GM19324 (cell line): ENCODE results near the gene DAGLA.
A peak's percentile ranks its signal among the peaks of the same experiment; 100 is the strongest.

Source experiments
- ATAC-seq: cut with Tn5 transposase; IDR thresholded peaks from one replicate; pipeline ENCODE4 v1.9.1; 2021; ENCODE audit warnings: mild to moderate bottlenecking, moderate library complexity; ENCODE audit not compliant: unreplicated experiment, low FRiP score

The DAGLA gene

GRCh38 chr11:61690706-61691379 is 10.7 kb downstream of the DAGLA start:
- no peak for ATAC-seq

GRCh38 chr11:61691380-61692156 is 11.4 kb downstream of the DAGLA start:
- no peak for ATAC-seq

DNA sequence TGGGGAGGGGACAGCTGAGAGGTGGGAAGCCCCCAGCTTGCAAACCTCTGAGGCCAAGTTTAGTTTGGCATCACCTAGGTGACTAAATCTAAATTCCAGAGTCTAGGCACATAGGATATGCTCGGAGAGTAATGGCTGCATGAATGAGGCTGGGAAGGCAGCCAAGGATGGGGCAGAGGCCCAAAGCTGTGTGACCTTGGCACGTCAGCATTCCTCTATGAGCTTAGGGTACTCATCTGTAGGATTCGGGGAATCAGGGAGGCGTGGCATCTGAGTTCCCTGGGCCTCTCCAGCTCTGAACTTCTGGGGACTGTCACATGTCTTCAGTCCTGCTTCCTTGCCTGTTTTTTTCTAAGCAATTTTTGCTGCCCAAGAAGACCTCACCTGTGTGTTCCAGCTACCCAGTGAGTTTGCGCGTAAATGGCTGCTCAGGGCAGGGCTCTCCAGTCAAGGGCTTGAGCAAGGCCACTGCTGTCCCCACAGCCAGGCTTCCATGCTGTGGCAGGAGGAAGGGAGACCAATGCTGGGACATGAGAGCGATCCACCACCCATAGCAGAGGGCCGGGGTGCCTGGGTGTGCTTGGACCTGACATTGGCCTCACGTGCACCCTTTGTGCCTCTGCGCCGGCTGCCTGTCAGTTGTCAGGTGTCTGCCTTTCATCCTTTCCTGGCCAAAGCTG is 13.9 kb downstream of the DAGLA start:
- no peak for ATAC-seq

DNA sequence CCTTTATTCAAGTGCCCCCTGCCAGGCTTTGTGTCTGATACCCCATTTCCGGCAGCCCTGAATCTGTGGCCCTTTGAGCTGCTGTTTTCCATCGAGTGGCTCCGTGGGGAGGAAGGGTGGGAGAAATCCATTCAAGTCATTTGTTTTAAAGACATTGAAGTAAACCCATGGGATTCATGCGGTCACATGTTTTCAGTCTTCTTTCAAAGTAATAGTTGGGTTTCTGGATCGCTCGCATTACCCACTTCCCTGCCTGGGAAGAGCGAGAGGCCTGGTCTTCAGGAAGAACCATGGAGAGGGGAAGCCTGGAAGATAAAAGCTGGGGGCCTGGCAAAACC is 14.4 kb downstream of the DAGLA start:
- no peak for ATAC-seq

DNA sequence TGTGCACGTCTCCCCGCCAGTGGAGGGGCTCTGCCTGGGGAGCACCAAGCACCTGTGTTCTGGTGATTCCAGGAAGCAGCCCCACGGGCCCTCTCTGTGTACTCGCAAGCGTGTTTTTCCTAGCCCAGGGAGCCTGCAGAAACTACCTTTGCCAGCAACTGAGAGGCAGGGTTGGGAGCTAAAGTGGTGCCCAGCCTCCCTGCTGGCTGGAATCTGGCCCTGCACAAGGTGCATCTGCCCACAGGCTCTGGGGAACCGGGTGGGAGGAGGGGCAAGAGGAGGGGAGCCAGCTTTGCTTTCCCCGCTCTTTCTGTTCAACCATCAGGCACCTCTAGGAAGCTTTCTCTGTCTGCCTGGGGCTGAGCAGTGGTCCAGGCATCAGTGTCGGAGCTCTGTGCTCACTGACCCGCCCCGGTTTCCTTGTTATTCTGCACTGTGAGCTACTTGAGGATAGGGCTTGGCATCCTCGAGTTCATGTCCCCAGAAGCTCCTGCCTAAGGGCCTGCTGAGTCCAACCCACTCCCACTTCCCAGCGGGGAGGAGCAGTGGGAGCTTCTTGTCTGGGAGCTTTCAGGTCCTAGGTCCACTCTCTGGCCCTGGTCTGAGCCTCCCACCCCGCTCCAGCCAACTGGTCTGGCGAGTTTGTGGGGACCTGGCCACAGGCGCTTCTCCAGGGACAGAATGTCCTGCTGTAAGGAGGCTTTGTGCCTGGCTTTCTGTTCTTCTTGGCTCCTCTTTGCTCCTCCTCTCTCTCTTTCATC is 14.9 kb downstream of the DAGLA start:
- no peak for ATAC-seq

DNA sequence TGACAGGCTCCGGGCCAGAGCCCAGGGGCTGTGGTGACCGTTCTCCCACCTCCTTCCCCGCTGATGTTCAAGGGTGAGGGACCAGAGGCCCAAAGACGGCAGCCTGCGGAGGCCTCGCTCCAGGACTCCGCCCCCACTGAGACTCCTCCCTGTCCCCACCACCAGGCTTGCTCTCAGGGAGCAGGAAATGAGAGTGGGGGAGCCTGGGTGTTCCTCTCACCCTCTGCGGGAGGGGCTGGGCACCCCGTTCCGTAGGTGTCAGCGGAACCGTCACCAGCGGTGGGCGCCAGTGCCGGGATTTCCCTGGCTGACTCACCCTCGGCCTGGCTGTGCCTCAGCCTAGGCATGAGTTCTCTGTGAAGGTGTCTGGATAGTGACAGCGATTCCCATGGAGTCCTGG is 15.7 kb downstream of the DAGLA start:
- peak; percentile 40 for ATAC-seq

- ATAC-seq, result no peak
These were observed 16.4 kb downstream of the DAGLA start for GRCh38 chr11:61696602-61697001.

- no peak for ATAC-seq
These were observed 16.9 kb downstream of the DAGLA start for GRCh38 chr11:61697078-61697502.

- no peak for ATAC-seq
These were observed 17.6 kb downstream of the DAGLA start for GRCh38 chr11:61697764-61698163.

- no peak for ATAC-seq
These were observed 18.2 kb downstream of the DAGLA start for GRCh38 chr11:61698173-61698948.

DNA sequence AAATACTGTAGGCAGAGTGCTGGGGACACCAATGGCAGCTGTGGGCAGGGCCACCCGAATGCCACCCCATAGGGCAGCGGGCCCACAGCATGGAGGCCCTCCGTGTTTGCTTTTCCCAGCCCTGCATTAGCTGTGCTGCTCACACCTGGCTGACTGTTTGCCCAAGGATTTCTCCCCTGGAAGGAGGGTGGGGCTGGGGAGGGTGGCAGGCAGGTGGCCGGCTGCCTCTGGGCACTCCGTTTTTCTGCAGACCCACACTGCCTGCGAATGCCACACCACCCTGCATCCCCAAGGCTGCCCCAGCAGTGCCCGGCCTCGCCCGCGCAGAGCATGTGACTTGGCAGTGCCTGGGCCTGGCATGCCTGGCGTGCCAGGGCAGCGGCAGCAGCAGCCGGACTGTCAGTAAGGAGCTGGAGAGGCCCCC is 19.6 kb downstream of the DAGLA start:
- ATAC-seq, result no peak

DNA sequence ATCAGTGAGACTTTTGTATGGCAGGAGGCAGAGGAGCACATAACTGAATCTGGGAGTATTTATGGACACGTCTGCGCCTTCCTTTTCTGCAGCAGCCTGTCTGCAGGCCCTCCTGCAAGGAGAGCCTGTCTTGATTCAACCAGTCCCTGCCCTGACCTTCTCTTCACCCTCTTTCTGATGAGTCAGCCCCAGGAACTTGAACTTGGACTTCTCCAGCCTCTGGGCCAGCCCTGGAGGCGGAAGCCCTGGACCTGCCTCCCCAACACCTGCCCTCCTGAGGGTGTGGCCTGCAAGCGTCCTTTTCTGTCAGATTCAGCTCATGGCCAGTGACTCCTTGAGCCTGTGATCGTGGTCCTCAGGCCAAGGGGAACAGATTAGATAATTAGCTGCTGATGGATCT is 20.0 kb downstream of the DAGLA start:
- no peak for ATAC-seq

DNA sequence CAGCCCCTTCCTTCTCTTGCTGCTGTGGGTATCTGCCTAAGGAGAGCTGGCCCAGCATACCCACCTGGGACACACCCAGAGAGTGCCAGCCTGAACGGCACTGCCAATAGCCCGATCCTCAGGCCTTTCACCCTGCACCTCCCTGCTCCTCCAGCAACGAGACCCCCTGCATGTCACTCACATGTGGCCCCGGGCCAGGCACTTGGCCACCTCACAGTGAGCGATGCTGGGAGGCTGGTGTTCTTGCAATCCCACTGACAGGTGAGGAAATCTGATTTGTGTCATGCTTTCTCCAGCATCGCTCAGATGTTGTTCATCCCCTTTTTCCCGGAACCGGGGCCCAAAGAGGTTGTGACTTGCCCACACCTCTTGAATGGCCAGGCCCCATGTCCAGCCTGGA is 20.5 kb downstream of the DAGLA start:
- ATAC-seq, result no peak

GRCh38 chr11:61701242-61701886 is 21.2 kb downstream of the DAGLA start:
- no peak for ATAC-seq

DNA sequence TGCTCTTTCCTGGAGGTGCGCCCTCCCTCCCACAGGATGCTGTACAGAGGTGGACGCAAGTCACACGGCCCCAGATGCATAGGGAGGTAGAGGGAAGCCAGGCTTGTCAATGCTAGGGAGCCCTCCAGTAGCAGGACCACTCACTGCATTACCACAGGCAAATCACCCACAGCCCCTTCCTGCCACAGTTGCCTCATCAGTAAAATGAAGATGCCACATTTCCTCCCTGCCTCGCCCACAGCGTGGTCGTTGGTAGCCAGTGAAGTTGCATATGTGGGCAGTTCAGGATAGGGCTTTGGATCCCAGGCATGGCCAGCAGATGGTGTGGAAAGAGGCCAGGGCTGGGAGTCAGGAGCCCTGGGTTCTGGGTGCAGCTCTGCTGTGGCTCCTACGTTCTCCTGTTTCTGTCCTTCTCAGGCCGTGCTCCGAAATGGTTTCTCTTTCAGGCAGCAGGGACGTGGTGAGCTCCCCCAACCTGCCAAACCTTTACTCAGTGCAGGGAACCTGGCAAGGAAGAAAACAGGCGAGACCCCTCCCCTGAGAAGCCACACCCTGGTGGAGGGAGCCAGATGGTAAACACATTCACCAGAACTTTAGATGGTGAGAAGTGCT is 22.6 kb downstream of the DAGLA start:
- ATAC-seq, result no peak

GRCh38 chr11:61704838-61705237 is 24.6 kb downstream of the DAGLA start:
- no peak for ATAC-seq

GRCh38 chr11:61706452-61707400 is 26.5 kb downstream of the DAGLA start:
- ATAC-seq, result no peak

DNA sequence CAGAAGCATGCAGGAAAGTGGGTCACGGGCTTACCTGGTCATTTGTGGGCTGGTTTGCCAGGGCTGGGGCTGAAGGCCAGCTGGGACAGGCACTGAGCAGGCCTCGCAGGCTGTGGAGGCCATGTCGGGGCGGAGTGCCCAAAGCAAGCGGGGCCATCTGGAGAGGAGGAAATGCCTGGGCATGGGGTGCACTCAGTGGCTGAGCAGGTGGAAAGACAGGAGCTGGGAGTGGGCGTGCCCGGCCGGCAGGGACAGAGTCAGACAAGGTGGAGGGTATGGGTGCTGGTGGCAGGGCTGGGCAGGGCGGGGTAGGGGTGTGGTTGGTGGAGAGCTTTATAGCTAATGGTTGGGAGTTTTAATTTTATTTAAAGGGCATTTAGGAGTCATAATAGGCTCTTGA is 27.4 kb downstream of the DAGLA start:
- no peak for ATAC-seq
